ENCODE measurements around the gene IGFBPL1. TPM values are rescaled to one million over a fixed set of nuclear protein-coding genes. Genes with fewer than 3 reads are reported as not detected.

IGFBPL1 gene
- total and polyA plus RNA-seq, 12 donors, result not detected

DNA sequence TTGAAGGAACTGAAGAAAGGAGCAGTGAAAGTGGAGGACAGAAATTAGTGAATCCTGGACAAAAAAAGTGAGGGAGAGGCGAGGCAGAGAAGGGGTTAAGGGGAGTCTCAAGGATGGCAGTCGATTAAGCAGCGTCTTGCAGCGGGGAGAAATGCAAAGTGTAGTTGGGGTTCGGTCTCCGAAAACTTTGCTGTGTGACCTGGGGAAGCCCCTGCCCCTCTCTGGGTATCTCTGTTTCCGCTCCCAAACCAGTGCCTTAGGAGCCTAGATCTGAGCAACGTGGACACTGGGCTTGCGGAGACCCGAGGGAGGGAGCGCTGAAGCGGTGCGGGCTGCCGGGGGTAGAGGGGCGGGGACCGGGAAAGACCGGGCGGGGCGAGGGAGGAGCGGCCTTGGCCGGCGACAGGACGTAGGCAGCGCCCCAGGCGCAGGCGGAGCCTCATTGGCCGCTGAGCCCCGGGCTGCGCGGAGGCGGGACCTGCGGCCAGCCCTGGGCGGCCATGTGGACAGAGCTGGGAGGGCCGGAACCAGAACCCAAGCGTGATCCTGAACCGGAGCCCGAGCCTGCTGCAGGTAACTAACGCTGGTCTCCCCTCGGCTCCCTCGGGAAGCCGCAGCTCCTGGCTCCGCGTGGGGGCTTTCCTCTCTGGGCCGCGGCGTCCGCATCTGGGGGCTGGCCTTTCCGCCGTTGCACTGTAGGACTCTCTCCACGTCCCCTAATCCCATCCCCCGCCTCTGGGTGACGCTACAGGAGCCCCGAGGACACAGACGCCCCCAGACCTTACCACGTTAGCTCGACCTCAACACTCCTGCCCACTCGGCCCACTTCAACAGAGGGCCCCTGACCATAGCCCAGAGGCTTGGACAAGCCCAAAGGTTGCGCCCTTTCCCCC, 31.8 kb downstream of the IGFBPL1 start, which contains the start of gene ALDH1B1:
TSS of gene ALDH1B1 (plus strand) at position 468 of the 893 bp plus-strand sequence. CDS start 3,047 bp downstream, outside the sequence.
- peak; percentile 80 to 87 for DNase-seq
- 0 to 1% methylated on average over 53 to 58 of the region's 58 CpGs for WGBS, 2 donors
- peak within 1 kb of the TSS; percentile 54 to 89 (median 76) for H3K4me3 ChIP-seq
- intact Hi-C loops (cut with DNase I), result loop anchor here in 3 of 10 donors (5.0 to 10.0 kb wide), 5 partner anchors 305 to 648 kb away; partner anchors contain the start of genes SLC25A51 (in 2 of the 3) and TRMT10B (in 1 of the 3)
- peaks cover 0 to 28% (median 15%) of the 10 kb centered on the region in 9 donors for H3K4me1 ChIP-seq
- peaks cover 0 to 3% (median 0%) of the 10 kb centered on the region in 7 donors for H3K27me3 ChIP-seq
- ATAC-seq, result peak; percentile 98 to 99 (median 99)
- TF ChIP-seq, protein P1, sequence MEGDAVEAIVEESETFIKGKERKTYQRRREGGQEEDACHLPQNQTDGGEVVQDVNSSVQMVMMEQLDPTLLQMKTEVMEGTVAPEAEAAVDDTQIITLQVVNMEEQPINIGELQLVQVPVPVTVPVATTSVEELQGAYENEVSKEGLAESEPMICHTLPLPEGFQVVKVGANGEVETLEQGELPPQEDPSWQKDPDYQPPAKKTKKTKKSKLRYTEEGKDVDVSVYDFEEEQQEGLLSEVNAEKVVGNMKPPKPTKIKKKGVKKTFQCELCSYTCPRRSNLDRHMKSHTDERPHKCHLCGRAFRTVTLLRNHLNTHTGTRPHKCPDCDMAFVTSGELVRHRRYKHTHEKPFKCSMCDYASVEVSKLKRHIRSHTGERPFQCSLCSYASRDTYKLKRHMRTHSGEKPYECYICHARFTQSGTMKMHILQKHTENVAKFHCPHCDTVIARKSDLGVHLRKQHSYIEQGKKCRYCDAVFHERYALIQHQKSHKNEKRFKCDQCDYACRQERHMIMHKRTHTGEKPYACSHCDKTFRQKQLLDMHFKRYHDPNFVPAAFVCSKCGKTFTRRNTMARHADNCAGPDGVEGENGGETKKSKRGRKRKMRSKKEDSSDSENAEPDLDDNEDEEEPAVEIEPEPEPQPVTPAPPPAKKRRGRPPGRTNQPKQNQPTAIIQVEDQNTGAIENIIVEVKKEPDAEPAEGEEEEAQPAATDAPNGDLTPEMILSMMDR (IDR thresholded peaks at IDR 0.05), result peak in 5 of 9 donors; percentile 8 to 27 (median 22)
- no peaks in the 10 kb centered on the region for H3K9me3 ChIP-seq
- H3K36me3 ChIP-seq, result peaks cover 0 to 20% (median 8%) of the 10 kb centered on the region in 9 donors
- H3K27ac ChIP-seq, result peak within 1 kb of the TSS in 8 of 10 donors; percentile 11 to 79 (median 54)

DNA sequence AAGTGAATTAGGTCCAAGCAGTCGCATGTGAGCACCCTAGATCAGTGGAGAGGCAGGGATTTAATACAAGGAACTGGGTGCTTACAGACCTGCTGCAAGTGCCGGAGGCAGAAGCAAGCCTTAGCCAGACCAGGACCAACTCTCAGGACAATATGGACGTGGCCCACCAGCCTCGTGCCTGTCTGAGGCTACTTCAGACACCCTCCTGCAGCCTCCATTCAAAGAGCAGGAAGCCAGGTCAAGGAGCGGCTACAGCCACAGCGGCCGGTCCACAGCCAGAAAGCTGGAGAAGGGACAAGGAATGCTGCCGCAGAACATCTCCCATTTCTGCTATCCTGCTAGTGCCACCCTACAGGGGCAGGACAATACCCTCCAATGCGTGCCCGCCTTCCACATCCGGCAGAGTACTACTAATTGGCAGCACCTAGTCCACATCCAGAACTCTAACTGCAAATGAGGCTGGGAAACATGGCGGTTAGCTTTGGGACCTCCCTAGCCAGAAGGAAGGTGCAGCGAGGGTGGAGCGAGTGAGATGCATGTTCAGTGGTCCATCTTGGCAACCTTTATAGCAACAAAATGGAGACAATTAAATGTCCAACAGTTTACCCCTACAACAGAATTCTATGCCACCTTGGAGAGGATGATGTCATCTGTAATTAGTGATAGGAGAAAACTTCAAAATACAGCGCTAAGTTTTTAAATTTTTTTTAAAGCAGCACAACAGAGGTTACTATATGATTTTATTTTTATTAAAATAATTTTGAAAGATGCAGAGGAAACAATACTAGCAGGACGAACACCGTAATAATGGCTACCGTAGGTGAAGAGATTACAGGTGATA, 32.8 kb downstream of the IGFBPL1 start:
- ATAC-seq (no peak), DNase-seq (no peak)
- TF ChIP-seq, protein P1 (IDR thresholded peaks at IDR 0.05), result no peak
- Histone ChIP-seq H3K36me3 (peaks cover 0 to 12% (median 5%) of the 10 kb centered on the region in 9 donors), H3K27me3 (peaks cover 0 to 3% (median 0%) of the 10 kb centered on the region in 7 donors), H3K4me1 (peaks cover 0 to 28% (median 15%) of the 10 kb centered on the region in 9 donors), H3K9me3 (no peaks in the 10 kb centered on the region), H3K27ac (peak overlapping the region in 1 of 10 donors; percentile 79), H3K4me3 (peak overlapping the region in 8 of 10 donors; percentile 57 to 89 (median 82))
- intact Hi-C loops (cut with DNase I), result loop anchor here in 3 of 10 donors (5.0 to 10.0 kb wide), 5 partner anchors 304 to 647 kb away; partner anchors contain the start of genes SLC25A51 (in 2 of the 3) and TRMT10B (in 1 of the 3)
- WGBS, 2 donors, result 85 to 88% methylated on average over 18 of the region's 18 CpGs

- TF ChIP-seq, protein P1 (IDR thresholded peaks at IDR 0.05), result no peak
- 64 to 66% methylated on average over 5 of the region's 5 CpGs for WGBS, 2 donors
- Histone ChIP-seq H3K4me3 (no peak overlapping the region), H3K9me3 (no peaks in the 10 kb centered on the region), H3K27me3 (peaks cover 0 to 3% (median 0%) of the 10 kb centered on the region in 7 donors), H3K27ac (no peak overlapping the region), H3K4me1 (peaks cover 0 to 28% (median 15%) of the 10 kb centered on the region in 9 donors), H3K36me3 (peaks cover 0 to 6% (median 0%) of the 10 kb centered on the region in 9 donors)
- intact Hi-C loops (cut with DNase I), result loop anchor here in 3 of 10 donors (5.0 to 10.0 kb wide), 5 partner anchors 304 to 646 kb away; partner anchors contain the start of genes SLC25A51 (in 2 of the 3) and TRMT10B (in 1 of the 3)
- DNase-seq (no peak), ATAC-seq (no peak)
Measured at GRCh38 chr9:38390851-38391250, 33.4 kb downstream of the IGFBPL1 start.
